Fibroblast of peridontal ligament (primary cell): ENCODE measurements around the gene CYB561.

Experiments
- DNase-seq: peaks from one replicate; pipeline ENCODE4 v3.0.0-alpha.2; 2010; ENCODE audit errors: extremely low read depth

Gene CYB561

DNA sequence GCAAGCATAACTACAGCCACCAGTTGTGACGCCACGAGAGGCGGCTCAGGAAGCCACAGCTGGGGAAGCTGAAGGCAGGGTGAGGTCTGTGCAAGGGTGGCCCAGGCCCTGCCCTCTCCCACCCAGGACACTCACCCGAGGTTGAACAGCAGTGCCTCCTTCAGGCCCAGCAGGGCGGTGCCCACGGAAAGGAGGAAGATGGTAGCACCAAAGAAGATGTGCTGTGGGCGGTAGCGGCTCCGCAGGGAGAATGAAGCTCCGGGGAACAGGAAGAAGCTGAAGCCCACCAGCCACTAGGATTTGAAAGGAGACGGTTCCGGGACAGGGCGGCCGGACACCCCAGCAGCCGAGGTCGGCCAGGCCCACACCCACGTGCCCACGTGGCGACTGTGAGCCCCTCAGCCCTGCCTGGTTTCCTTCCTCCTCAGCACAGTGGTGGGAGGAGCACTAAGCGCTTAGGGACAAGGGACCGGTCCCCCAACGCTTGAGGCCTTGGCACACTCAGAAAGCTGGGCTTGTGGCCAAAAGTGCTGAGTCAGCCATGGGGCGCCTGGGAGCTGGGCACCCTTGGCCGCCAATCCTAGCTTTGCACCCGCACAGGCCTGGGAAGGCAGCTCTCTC, 11.0 kb downstream of the CYB561 start:
- no peak for DNase-seq

DNA sequence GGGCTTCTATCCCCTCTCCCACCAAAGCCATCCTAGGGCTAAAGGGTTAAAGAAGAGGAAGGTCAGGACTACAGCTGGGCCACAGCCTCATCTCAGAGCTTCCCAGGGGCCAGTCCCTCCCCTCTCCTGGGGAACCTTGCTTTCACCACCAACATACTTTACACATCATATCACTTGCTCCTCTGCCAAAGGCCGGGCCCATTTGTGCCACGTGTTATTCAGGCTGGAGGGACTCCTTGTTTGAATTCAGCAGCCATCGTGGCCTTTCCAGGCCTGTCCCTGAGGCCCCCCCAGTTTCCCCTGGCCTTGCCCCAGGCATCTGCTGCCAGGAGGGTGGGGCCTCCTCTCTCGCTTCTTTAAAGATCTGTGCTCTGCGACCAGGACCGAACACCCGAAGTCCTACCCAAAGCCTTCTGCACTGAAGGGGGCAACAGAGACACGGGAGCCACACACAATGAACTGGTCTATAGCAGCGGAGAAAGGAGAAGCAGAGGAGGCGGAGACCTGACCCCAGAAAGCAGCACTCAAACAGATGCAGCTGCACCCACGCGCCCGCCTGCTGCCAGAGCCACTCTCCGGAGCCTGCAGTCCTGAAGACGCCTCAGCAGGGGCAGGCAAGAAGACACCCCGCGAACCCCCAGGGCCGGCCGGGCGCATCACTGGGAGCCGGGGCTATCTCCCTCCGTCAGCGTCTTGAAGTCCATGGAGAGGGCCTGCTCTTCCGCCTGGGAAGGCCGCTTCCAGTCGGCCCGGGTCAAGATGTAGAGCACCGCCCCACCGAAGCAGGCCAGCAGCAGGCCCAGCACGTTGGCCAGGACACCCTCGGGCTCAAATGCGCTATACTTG, 12.1 kb downstream of the CYB561 start:
- DNase-seq: peak; percentile 96

DNA sequence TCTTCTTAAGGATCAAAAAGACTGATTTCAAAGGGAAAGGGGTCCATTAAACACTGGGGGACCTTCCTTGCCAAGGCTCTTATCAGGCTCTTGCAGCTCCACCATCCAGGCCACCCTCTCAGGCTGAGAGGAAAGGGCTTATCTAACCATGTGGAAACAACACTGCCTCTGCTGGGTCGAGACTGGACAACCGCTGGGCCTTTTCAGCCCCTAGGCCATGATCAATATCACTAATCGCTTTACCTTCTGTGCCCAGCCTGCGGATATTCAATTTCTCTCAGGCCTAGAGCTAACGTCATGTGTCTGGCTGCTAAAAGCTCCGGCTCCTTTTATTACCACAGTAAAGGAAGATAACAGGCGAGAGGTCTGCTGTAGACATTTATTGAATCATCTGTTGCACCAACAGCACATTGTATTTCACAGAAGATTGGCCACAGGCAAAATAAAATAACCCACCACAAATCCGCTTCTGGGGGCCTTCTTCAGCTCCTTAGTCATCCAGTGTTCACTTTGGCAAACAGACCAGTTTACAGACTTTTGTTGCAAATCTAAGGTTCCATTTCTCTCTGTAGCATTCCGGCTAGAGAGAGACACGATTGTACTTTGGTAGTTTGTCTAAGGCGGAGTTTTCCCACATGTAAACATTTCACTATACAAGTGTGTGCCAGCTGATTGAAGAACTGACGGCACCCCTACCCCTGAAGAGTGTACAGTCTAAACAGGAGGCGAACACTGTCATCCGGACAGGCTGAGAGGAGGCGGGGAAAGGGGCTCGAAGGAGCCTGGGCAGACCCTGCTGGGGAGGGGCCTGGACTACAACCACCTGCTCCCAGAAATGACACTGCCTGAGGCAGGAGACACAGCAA, 13.9 kb downstream of the CYB561 start:
- peak; percentile 35 for DNase-seq

DNA sequence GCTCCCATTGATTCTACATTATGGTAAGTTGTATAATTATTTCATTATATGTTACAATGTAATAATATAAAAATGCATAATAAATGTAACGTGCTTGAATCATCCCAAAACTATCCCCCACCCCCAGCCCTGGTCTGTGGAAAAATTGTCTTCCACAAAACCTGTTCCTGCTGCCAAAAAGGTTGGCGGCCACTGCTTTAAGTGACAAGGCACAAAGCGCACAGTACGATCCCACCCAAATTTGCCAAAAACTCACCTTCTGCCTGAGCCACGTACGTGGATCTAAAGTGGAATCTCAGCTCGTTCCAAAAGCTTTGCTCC, 14.5 kb downstream of the CYB561 start:
- DNase-seq: no peak

DNA sequence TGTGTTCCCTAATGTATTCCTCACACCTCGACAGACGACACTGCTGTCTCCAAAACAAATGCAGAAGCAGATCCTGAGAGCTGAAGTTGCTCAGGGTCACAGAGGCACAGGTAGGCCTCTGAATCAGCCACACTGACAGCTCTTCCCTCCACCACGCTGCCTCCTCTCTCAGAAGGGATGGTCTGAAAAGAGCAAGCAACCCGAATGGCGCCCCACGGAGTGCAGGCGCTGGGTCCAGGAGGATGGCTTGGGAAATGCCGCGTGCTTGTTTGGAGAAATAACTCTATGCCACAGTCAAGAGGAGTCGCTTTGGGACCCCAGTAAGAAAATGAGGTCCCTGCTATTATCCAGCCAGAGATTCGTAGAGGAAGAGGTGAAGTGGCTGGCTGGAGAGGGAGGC, 15.9 kb downstream of the CYB561 start:
- DNase-seq: no peak

DNA sequence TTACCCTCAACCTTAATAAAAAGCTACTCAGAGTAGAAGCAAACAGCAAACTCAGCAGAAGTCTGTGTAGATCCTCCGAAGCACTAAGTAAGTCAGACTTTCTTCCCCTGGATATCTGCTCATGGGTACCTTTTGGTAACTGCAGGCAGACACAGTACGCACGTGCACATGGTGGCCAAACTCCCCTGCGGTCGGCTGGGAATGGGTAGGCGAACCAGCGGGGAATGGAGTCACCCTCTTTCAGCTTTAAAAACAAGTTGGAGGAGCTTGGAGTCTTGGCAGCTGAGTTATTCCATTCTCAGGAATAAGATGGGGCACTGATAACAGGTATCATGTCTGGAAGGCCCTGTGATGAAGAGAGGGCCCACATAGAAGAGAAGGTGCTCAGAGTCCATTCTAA, 16.3 kb downstream of the CYB561 start:
- DNase-seq: no peak

DNA sequence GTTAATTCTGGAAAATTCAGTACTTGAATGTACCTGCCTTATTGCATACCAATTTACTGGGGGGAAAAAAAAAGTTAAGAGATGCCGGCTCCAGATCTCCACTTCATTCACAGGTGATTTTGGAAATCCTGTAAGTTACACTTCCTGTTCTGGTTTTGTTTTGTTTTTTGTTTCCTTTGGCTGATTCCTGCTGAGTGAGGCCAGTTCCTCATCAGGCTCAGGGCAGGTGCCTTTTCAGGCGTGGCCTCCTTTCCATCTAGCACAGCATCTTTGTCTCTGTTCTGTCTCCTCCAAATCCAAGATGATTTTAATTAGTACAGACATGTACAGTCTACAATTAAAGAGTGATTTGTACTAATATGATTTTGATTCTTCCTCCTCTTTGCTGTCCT, 19.2 kb downstream of the CYB561 start:
- no peak for DNase-seq

DNA sequence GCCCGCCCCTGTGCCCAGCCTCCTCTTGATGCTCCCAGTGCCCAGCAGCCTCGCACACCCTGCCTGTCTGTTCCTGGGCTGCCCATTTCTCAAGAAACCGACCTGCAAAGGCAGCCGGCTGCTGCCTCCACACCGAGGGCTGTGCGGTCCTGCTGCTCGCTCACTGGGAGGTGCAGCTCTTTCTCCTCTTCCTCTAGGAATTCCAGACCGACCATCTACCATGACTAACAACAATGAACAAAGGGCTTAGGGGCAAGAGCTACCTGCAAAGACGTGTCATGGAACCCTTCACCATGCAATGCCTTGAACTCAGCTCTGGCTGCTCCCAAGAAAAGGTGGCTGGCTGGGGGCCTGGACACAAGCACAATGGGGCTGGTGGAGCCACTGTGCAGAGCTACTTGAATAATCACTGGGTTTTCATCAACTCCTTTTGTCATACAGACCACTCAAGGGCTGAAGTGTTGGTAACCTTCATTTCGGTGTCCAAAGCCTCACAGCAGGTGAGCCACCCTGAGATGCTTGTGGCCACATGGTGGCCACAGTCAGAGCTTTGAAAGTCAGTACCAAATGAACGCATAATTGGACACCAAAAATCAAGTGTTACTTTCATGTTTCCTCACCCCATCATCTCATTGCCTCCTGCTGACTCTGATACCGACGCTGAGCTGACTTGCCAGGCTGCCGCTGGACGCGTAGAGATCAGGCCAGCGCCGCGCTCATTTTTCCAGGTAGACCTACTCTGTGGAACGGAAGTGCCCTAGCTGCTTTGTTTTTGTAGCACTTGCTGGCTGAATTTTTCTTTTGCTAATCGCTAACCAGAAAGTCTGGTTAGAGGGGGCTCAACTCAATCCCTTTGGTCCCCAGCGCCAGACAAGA, 19.8 kb downstream of the CYB561 start:
- no peak for DNase-seq

DNA sequence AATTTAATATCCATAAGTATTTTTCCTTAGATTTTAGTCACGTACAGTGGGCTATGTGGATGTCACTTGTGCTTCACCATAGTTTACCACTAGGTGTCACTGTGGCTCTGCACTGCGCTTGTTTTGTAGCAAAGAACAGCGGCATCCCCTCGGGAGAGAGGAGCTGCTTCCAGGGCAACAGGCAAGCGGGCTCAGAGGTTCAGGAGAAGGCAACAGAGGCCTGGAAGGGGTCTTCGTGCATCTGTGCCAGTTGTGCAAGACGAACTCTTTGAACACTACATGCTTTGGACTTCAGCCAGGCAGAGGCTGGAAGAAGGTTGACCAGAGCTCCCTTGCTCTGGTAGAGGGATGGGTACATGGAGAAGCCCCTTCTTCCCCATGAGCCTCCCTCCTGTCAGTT, 20.6 kb downstream of the CYB561 start:
- peak; percentile 93 for DNase-seq

DNA sequence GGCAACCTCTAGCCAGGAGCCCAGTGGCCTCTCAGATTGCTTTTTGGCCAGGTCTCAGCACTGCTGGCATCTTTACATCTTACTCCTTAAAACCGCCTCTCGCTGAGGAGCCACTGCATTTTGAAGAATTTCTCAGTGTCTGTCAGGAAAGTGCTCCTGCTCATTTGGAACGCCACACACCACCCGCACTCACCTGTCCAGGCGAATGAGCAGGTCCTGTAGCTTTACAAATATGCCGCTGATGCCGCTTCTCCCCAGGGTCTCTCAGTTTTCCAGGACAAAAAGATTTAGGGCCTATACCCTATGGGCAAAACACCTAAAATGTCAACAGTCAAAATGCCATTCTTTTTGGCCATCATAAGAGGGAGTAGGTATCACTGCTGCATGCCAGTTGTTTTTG, 22.1 kb downstream of the CYB561 start:
- no peak for DNase-seq

DNA sequence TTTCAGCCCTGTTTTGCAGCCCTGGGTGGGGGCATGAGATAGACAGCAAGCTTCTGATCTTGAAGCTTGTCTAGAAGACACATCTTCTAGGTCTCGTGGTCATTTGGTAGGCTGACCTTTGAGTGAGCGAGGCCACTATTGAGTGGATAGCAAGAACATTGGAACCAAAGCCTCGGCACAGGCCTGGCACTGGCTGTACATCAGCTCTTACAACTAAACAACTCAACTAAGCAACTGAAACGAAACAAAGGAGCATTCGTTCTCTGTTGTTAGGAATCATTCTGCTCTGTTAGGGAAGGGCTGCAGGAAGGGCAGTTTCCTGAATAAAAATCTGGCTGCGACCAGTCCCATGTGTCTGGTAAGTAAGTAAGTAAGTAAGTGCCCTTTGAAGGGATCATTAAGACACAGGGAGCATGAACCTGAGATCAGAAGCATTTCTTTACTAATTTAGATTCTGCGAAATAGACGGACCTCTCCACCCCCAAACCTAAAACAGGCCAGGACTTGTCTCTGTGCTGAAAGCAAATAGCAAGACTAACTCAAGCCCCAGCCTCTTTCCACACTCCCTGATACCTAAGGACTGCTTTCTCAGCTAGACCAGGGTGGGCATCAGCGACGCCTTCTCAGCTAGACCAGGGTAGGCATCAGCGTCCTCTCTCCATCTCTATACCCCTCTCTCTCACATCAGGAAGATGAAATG, 22.7 kb downstream of the CYB561 start:
- DNase-seq: no peak

DNA sequence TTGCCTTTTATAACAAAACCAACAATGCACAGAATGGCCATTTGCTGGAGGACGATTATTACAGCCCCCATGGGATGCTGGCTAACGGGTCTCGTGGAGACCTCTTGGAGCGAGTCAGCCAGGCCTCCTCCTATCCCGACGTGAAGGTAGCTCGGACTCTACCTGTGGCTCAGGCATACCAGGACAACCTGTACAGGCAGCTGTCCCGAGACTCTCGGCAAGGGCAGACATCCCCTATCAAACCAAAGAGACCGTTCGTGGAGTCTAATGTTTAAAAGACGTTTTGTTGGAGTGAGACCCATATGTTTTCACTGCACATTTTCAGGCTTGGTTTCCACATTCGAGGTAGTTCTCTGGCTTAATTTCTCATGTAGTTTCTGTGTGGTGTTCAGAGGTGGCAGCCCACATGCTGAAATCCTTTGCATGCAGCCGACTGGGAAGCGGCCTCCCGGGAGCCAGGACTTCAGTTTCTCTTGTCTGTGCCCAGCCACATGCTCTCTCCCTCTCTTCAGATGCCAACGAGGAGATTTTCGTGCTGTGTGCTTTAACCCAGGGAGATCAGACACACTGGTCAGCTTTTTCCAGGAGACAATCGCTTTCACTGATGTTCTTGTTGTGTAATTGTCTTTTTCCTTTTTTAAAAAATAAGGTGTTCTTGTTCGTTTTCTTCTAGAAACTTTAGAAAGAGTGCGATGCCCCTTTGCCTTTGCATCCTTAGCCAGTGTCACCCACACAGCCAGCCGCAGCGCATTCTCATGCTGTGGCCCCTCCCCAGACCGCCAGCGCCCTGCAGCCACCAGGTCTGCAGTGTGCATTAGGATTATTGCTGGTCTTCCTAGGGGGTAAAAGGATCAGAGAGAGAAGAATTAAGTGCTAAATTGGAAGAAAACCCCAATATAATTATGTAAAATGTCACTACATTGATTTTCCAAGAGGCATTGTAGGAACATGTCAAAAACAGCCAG, 24.1 kb downstream of the CYB561 start:
- DNase-seq: no peak

DNA sequence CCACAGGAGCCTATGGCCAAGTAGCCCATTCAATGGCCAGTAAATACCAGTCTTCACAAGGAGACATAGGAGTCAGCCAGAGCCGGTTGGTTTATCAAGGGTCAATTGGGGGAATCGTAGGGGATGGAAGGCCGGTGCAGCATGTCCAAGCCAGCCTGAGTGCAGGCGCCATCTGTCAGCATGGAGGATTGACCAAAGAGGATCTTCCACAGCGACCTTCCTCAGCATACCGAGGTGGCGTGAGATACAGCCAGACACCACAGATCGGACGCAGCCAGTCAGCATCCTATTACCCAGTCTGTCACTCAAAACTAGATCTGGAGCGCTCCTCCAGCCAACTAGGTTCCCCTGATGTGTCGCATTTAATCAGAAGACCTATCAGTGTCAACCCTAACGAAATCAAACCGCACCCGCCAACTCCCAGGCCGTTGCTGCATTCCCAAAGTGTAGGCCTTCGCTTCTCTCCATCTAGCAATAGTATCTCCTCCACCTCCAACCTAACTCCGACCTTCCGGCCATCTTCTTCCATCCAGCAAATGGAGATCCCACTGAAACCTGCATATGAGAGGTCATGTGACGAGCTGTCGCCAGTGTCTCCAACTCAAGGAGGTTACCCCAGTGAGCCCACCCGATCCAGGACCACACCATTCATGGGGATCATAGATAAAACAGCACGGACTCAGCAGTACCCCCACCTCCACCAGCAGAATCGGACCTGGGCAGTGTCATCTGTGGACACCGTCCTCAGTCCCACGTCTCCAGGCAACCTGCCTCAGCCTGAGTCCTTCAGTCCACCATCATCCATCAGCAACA, 25.0 kb downstream of the CYB561 start:
- no peak for DNase-seq

DNA sequence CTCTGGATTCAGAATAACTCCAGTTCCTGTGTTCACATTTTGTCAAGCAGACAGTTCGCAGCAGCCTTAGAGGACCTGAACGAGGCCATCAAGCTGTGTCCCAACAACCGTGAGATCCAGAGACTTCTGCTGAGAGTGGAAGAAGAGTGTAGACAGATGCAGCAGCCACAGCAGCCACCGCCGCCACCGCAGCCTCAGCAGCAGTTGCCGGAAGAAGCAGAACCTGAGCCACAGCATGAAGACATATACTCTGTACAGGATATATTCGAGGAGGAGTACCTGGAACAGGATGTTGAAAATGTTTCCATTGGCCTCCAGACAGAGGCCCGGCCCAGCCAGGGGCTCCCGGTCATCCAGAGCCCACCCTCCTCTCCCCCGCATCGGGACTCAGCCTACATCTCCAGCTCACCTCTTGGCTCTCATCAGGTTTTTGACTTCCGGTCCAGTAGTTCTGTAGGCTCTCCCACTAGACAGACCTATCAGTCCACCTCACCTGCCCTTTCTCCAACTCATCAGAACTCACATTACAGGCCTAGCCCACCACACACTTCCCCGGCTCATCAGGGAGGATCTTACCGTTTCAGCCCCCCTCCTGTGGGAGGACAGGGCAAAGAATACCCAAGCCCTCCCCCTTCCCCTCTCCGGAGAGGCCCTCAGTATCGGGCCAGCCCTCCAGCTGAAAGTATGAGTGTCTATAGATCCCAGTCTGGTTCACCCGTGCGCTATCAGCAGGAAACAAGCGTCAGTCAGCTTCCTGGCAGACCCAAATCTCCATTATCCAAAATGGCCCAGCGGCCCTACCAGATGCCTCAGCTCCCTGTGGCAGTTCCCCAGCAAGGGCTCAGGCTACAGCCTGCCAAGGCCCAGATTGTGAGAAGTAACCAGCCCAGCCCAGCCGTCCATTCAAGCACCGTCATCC, 25.9 kb downstream of the CYB561 start:
- no peak for DNase-seq

DNA sequence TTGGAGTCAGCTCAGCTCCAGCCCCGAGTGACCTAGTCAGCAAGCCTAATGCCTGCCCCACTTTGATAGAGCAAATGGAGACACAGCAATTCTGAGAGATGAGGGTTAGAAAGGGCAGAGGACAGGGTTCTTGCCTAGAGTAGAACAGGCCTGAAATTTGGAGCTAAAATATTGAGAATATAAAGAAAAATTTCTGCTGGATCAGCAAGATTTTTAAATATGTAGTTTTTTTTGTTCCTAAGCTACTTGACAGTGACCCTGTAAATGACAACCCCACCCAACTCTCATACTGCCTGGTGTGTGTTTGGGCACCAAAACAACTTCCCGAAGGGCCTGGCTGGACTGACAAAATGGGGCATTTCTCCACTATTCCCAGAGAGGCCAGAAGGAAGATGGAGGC, 26.7 kb downstream of the CYB561 start:
- DNase-seq: no peak

DNA sequence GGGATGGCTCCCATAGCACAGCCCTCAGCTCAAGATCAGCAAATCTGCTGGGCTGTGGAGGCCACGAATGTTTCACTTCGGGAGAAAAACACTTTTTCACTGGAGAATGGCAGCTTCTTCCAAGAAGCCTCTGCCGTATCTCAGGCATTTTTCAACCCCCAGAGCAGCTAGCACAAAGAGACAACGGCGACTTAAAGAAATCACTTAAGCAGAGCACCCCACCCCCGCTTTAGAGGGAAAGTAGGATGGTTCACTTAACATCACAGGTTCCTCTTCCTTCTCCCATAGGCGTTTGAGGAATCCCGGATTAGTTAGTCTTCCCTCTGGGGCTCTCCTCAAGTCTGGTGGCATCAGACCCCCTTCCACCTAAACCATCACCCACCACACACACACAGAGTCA, 27.6 kb downstream of the CYB561 start:
- no peak for DNase-seq

DNA sequence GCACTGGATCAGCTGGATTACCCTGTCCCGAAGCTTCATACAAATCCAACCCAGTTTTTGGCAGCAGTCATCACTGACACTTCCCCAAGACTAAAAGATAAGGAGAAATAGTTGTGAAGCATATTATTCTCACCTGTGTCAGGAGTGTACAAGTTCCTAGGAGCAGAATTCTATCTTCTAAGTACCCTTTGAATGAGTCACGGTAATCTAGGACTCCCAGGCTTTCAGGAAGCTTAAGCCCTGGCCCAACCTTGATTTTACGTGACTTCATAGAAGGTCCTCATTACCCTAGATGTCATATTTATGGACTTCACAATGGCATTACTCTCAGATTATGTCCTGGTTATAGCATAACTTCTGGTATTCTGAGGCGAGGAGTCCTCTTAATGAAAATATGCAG, 31.9 kb downstream of the CYB561 start:
- DNase-seq: no peak

DNA sequence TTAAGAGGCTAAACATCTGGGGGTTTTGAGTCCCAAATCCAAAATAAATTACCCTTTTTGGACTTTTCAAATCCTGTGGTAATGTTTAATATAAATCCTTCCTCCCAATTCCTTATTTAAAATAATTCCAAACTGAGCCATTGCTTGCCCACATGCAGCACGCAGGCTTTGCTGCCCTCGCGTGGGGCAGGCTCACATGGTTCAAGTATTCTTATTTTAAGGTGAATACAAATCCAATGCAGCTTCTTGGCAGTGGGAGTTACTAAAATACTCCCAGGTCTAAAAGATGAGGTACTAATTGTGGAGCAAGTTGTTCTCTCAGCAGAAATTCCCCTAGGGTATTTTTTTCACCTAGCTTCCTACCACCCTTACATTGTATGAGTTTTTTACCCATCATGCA, 33.0 kb downstream of the CYB561 start:
- DNase-seq: no peak
